ENCODE data around the gene ENSA. TPM values are rescaled to one million over a fixed set of nuclear protein-coding genes. Genes with fewer than 3 reads are reported as not detected.
"Not testable (repeated sequence)": the region's sequence is repeated elsewhere in the genome, so short reads cannot be mapped to it uniquely, and the experiment has no call there.

Gene ENSA
- total RNA-seq, 1 donor from 2014 or later = 112 TPM

DNA sequence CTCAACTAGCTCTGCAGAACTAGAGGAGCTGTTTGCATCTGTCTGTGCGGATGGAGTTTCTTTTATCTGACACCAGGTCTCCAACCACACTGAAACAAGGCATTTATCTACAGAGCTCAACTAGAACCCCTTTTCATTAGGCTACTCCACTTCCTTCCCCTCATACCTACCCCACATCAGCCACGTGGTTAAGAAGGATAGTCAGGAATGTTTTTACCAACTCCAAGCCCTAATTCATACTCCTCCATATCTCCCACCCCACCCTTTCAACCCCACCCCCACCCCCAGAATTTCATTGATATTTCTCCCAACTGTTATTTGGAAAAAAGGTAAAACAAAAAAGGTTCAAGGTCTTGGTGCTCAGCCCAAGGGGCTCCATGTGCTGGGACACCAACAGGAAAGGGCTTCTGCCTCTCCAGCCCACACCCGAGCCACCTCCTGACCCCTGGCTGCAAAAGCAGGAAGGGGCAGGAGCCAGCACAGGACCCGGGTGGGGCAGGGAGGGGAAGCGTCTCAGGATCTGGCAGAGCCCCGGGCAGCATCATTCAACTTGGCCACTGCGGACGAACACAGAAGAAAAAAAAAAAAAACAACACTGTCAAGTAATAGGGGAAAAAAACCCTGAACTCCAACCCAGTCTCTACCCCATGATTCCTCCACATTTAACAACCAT lies 7.0 kb downstream of the ENSA start:
- FAIRE-seq (no peak), DNase-seq (ENCODE audit: low spot score in 2 of 2) (no peak)

DNA sequence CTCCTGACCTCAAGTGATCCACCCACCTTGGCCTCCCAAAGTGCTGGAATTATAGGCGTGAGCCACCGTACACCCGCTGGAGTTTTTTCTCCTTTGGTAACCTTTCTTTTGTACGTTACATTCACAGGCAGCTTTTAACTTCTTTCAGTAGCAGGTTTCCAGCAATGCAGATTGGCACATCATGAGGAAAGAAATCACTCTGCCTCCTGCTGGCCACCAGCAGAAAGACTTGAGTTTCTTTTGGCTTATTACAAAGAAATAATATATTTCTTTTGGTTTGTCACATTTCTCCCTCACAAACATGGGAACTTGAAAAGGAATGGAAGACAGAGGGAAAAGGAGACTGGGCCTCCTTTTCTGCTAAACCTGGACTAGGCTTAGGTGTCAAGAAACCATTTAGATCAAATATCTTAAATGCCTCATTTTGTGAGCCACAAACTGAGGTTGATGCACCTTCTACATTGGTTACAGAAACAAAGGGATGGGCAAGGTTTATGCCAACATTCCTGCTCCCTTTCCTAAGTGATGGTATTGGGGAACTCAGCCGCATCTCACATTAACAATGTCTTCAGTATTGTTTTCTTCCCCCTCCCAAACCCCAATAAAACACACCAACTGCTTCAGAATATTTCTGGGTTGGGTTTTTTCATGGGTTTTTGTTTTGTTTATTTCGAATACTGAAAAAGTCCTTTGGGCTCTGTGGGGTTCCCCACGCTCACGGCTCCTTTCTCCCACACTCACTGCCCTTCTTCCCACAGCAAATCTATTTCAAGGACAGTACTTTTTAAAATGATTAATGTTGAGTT lies 7.7 kb downstream of the ENSA start:
- FAIRE-seq (no peak), DNase-seq (ENCODE audit: low spot score in 2 of 2) (no peak)

DNA sequence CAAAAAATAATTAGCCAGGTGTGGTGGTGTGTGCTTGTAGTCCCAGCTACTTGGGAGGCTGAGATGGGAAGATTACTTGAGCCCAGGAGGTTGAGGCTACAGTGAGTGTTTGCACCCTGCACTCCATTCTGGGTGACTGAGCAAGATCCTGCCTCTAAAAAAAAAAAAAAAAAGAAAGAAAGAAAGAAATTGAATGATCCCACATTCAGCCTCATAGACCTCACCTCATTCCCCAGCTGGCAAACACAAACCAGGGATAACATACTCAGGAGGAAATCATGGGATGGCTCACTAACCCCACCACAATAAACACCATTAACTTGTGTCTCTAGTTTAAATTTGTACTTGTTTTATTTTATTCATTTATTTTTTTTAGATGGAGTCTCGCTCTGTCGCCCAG lies 8.5 kb downstream of the ENSA start:
- FAIRE-seq = no peak

DNA sequence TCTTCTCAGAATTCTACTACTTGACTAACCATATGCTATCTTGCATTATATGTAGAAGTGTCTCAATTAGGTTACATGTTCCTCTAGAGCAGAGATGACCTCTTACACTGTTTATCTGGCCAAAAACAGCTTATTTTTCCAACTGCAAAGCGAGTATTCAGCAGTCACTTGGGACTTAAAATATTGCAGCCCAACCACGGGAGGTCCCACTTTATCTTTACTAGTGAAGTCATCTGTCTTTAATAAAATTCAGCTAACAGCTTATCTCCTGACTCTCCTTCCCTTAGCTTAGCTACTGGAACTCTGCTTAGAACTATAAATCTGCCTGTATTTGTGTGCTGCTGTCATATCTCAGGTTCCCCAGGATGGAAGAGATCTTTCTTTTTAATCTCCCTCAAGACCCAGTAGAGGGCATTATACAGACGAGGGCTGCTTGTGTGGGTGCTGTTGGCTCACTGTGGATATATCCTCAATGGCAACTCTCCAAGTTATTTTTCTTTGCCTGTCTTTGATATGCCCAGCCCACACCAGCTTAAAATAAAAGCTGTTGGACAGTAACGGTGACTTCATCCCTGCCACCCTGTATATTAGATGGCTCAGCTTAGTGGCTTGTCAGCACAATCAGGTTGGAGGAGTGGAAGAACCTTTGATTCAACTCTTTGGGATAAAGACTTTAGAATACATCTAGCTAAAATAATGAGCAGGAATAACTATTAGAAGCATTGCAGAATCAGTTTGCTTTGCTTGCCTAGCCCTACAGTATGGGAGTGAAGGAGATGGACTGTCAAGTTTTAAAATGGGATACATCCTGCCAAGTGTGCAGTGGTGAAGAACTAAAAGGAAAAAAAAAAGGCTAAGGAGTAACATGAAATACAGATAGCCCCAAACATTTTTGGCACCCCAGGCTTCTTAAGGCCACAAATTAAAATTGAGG lies 9.6 kb downstream of the ENSA start:
- no peak for DNase-seq (ENCODE audit: low spot score in 2 of 2)

More for the DNA sequence above, 8.5 kb downstream of the ENSA start:
- no peak for DNase-seq (ENCODE audit: low spot score in 2 of 2)

DNA sequence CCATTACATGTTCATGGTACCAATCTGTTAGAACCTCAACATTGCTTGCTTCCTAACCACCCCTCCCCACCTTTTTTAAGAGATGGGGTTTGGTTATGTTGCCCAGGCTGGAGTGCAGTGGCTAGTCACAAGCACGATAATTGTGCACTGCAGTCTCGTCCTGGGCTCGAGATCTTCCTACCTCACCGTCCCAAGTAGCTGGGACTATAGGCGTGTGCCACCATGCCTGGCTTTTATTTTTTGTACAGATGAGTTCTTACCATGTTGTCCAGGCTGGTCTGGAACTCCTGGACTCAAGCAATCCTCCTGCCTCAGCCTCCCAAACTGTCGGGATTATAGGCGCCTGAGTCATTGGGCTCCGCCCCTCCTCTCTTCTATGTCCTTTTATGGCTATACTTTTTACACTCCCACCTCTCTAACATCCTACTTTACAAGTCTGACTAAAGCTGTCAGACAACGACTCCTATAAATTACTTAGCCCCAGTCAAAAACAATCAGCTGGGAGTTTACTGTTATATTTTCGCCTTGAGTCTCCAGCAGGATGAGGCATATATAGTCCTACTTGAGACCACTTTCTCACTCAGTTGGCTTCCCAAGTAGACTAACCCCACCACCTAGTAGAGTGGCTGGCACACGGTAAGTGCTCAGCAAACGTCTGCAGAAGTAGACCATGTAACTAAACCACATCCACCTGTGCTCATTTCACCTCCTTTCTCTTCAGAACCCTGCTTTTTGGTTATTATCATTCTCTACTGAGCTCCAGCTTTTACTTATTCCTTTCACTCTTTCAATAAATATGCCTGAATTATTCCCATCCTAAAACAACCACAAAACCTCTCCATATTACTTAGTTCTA lies 13.8 kb downstream of the ENSA start:
- no peak for FAIRE-seq
- no peak for DNase-seq (ENCODE audit: low spot score in 2 of 2)

More for the DNA sequence above, 9.6 kb downstream of the ENSA start:
- no peak for FAIRE-seq

DNA sequence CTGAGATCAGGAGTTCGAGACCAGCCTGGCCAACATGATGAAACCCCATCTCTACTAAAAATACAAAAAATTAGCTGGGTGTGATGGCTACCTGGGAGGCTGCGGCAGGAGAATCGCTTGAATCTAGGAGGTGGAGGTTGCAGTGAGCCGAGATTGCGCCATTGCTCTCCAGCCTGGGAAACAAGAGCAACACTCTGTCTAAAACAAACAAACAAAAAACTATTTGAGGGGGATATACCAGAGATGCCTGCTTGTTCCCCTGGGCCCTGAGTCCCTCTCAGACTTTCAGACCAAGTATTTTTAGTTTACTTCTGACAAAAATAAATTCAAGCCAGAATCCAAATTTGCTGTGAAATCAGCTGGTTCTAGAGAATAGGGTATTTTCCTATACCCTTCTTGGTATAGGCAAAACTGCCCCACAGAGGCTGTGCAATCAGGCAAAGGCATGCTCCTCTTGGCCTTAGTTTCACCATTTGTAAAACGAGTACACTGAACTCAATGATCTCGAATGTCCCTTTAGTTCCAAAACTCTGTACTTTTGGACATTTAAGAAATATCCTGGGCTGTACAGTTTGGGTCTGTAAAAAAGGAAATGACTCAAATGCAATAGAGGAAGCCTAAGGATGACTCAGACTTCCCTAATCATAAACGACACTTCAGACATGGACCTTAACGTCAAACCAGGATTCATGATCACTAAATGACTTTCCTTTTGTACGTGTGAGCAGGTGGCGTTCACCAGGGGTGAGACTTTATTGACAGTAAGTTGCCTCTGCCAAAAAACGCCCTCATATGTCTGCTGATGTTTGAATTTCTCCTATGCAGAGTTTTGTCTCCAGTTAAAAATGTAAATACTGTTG lies 16.1 kb downstream of the ENSA start:
- peak in 1 of 2 donors; percentile 40 for DNase-seq (ENCODE audit: low spot score in 2 of 2)
- FAIRE-seq = no peak

DNA sequence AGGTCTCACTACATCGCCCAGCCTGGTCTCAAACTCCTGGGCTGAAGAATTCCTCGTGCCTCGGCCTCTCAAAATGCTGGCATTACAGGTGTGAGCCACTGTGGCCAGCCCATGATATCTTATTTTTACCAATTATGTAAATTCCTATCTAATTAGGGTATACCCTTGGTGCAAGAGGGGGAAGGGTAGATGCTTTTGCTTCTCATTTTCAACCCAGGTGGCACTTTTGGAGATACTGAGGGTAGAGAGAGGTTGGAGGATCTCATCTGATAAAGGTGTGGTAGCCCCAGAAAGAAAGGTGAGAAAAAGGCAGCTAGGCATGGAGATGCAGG lies 17.4 kb downstream of the ENSA start:
- no peak for DNase-seq (ENCODE audit: low spot score in 2 of 2)
- FAIRE-seq = no peak

DNA sequence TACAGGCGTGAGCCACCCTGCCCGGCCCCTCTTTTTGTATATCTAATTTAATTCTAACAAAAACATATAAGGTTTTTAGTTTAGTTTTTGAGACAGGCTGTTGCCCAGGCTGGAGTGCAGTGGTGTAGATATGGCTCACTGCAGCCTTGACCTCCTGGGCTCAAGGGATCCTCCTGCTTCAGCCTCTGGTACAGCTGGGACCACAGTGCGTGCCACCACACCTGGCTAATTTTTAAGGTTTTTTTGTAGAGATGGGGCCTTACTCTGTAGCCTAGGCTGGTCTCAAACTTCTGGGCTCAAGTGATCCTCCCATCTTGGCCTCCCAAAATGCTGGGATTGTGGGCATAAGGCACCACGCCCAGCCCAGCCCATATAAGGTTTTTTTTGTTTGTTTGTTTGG lies 18.8 kb downstream of the ENSA start:
- FAIRE-seq = no peak
- no peak for DNase-seq (ENCODE audit: low spot score in 2 of 2)

DNA sequence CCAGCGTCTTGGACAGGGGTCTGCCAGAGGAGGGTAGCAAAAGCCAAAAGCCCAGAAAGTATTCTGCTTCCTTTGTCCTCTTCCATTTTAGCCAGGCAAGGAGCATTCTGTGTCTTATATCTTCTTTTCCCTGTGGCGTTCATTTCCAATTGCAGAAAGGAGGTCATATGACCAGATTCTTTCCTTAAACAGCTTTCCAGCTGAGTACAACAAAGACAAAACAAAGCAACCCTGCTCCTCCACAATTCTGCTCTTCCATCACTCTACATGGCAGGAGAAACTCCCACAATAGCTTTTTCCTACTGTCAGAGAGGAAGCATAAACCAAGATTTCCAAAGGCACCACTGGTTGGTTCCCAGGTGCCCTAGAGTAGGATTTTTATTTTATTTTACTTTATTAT lies 19.7 kb downstream of the ENSA start:
- no peak for FAIRE-seq

DNA sequence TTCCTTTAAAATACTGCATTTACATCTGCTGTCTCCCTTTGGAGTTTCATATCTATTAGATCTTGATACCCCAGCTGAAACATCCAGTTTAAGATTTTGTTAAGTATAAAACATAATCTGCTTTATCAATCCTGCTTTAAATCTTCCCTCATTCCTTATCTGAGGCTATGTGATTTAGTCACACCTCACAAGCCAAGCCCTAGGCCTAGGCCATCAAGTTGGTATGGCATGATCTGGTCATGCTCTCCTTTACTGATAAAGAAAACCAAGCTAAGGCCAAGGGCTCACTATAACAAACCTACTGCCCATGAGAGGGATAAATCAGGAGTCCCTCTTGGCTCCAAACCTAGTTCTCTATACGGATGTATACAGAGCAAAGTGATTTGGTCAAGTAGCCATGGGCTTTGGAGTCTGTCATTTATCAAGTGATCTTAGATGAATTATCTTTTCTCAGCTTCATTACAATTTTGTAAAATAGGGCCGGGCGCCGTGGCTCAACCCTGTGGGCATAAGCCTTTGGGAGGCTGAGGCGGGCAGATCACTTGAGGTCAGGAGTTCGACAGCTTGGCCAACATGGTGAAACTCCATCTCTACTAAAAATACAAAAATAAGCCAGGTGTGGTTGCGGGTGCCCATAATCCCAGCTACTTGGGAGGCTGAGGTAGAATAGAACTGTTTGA lies 22.8 kb downstream of the ENSA start:
- FAIRE-seq (no peak), DNase-seq (ENCODE audit: low spot score in 2 of 2) (no peak)

More for the DNA sequence above, 19.7 kb downstream of the ENSA start:
- no peak for DNase-seq (ENCODE audit: low spot score in 2 of 2)

DNA sequence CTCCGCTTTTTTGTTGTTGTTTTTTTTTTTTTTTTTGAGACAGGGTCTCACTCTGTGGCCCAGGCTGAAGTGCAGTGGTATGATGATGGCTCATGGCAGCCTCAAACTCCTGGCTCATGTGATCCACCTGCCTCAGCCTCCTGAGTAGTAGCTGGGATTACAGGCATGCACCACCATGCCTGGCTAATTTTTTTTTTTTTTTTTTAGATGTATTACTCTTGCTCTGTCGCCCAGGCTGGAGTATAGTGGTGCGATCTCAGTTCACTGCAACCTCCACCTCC lies 24.0 kb downstream of the ENSA start:
- not testable (repeated sequence) for FAIRE-seq; DNase-seq (ENCODE audit: low spot score in 2 of 2)

DNA sequence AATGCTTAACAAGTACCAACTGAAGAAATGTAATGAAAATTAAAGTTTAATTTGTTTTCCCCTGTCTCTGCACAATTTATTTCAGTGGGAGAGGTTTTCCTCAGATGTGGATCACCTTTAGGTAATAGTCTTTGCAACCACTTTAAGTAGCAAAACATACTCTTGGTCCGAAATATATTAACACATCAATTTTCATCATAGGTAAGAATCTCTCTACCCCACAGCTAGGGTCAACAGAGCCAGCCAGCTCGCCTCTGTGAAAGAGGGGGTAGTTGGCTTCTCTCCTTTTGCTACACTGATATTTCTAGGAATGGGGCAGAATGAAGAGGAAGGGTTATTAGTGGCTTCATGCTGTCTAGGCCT lies 25.2 kb downstream of the ENSA start:
- no peak for FAIRE-seq

DNA sequence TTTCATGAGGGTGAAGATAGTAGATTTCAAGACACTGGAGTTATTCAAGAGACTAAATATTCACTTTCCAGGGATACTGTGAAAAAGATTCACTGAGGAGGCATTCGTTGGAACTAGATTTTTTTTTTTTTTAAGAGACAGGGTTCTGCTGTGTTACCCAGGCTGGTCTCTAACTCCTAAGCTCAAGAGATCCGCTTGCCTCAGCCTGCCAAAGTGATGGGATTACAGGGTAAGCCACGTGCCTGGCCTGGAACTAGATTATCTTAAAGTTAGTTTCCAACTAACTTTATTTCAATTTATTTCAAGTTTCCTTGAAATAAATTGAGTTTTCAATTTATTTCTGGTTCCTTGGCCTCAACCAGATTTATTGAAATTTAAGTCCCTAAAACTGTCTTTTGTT lies 25.7 kb downstream of the ENSA start:
- no peak for FAIRE-seq

More for the DNA sequence above, 25.2 kb downstream of the ENSA start:
- DNase-seq (ENCODE audit: low spot score in 2 of 2) = no peak

DNA sequence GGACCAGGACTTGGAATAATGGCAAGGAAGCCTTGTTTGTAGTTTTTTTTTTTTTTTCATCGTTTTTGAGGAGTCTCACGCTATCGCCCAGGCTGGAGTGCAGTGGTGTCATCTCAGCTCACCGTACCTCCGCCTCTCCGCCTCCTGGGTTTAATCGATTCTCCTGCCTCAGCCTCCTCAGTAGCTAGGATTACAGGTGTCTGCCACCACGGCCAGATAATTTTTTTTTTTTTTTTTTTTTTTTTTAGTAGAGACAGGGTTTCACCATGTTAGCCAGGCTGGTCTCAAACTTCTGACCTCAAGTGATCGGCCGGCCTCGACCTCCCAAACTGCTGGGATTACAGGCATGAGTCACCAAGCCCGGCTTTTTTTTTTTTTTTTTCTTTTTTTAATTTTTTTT lies 27.0 kb downstream of the ENSA start:
- not testable (repeated sequence) for DNase-seq (ENCODE audit: low spot score in 2 of 2); FAIRE-seq

More for the DNA sequence above, 25.7 kb downstream of the ENSA start:
- DNase-seq (ENCODE audit: low spot score in 2 of 2) = no peak

DNA sequence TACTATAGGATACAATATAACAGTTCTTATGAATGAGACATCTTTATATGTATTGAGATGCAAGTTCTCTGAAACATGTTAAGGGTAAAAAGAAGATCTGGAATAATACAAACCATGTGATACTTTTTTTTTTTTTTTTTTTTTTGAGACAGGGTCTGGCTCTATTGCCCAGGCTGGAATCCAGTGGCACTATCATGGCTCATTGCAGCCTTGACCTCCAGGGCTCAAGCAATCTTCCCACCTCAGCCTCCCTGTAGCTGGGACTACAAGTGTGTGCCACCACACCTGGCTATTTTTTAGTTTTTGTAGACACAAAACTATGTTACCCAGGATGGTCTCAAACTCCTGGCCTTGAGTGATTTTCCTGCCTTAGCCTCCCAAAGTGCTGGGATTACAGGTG lies 27.9 kb downstream of the ENSA start:
- FAIRE-seq = no peak
- DNase-seq (ENCODE audit: low spot score in 2 of 2) = no peak

DNA sequence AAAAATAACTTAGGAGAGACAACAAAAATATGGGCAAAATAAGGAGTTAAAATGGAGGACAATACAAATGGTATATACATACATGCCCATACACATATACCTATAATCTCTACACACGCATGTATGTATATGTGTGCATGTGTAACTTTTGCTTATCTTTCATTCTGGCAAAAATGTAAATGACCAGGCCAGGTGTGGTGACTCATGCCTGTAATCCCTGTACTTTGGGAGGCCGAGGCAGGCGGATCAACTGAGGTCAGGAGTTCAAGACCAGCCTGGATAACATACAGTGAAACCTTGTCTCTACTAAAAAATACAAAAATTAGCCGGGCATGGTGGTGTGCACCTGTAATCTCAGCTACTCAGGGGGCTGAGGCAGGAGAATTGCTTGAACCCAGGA lies 31.1 kb downstream of the ENSA start:
- FAIRE-seq = not testable (repeated sequence)

DNA sequence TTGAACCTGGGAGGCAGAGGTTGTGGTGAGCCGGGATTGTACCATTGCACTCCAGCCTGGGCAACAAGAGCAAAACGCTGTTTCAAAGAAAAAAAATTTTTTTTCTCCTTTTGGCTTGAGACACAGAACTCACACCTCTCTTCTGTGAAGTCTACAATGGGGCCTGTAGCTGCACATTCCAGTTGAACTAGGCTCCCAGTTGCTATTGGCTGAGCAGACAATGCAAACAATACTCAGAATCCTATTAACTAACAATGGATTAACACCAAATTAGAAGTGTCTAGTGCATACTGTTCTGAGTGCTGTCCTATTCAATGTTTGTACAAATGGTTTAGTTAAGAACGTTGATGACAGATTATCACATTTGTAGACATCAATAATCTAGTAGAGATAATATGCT lies 32.4 kb downstream of the ENSA start:
- FAIRE-seq (no peak), DNase-seq (ENCODE audit: low spot score in 2 of 2) (no peak)

More for the DNA sequence above, 31.1 kb downstream of the ENSA start:
- DNase-seq (ENCODE audit: low spot score in 2 of 2) = not testable (repeated sequence)

DNA sequence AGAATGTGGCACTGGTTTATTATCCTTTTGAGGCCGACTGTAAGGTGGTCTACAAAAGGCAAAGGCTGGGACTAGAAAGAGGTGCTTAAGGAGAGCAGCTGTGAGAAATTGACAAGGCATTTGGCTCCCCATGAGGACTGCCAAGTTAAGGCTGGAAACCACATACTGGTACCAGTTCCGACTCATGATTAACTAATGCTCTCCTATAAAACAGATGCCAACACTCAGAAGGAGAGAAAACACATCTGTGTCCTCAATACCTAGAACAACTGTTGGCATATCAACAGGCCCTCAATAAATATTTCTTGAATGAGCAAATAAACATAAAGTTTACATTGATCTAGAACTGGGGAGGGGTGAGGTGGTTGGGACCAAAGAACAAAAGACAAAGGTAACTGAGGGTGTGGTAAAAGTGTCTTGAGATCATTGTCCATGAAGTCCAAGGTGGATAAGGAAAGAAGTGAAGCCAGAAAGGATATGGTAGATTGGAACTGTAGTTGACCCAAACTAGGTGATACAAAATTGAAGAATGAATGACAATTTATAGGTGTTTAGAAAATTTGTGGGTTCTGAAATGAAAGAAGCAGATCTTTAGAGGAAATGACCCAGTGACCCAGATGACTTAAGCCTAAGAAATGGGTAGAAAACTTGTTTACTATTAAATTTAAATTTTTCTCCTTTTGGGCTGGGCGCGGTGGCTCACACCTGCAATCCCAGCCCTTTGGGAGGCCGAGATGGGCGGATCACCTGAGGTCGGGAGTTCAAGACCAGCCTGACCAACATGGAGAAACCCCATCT lies 33.1 kb downstream of the ENSA start:
- DNase-seq (ENCODE audit: low spot score in 2 of 2) = no peak
- FAIRE-seq = no peak

All from frontal cortex (tissue), 4 donors.